HG03280 (cell line): ENCODE data around the gene LCN6.
A peak's percentile ranks its signal among the peaks of the same experiment; 100 is the strongest.

Experiments used
- ATAC-seq: cut with Tn5 transposase; IDR thresholded peaks from one replicate; pipeline ENCODE4 v1.9.1; 2021; ENCODE audit warnings: mild to moderate bottlenecking, moderate library complexity; ENCODE audit not compliant: unreplicated experiment

The LCN6 gene

DNA sequence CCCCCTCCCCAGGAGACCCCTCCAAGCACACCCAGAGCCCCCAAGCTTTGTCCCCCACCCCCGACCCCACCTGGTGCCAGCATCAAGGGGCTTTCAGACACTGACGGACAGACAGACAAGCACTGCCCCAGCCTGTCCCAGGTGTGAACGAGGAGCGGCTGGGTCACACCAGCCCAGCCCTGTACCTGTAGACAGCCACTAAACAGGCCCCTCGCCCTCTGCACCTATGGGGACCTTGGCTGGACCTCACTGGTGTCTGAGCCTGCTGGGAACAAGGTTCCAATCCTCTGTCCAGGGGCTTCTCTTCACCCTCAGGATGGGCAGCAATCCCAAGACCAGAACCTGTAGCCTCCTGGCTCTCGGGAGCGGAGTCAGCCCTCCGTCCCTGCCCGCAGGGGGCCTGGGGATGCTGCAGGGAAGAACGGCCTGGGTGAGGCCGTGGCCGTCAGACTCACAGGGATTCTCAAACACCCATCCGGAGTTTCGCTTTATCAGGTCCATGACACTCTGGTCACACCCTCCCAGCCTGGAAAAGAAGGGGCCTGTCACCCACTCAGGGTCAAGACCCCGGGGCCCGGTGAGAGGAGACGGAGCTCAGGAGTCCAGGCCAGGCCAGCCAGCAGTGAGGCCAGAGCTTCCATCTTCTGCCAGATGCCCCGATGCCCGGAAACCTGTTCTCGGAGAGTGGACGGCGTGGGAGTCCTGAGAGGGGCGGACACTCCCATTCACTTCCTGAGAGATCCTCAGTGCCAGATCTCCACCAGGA lies 2.8 kb downstream of the LCN6 start:
- ATAC-seq = no peak

DNA sequence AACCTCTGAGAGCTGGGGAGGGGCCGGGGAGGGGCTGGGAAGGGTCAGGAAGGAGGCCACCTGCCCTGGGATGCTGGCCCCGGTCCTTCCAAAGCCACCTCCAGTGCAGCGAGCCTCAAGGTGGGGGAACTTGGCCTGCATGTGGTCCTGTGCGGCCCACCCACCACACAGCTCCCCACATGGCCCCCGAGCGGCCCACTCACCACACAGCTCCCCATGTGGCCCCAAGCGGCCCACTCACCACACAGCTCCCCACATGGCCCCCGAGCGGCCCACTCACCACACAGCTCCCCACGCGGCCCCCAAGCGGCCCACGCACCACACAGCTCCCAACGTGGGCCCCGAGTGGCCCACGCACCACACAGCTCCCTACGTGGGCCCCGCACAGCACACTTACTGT lies 3.6 kb downstream of the LCN6 start:
- no peak for ATAC-seq

DNA sequence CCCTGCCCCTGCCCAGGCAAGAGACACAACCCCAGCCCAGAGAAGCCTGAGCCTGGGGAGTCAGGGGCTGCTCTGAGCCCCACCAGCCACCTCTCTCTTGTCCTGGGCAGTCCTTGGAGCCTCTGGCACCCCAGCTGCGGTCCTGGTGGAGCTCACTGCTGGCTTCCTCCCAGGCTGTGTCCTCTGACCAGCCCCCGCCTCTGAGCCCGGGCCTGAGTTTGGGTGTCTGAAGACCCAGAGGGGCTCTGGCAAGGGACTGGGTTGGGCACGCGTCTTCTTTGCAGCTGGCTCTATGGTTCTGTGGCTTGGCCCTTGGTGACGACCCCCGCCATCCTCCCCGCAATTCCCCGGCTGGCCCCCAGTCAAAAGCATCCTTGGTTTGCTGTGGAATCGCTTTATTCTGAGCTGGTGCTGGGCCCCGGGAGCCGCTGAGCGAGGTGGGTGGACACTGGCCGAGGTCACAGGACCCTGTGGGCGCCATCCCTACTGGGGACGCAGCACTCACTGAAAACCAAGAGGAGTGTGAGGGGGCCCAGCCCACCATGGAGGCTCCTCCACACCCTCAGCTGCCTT lies 4.6 kb downstream of the LCN6 start:
- ATAC-seq = no peak

DNA sequence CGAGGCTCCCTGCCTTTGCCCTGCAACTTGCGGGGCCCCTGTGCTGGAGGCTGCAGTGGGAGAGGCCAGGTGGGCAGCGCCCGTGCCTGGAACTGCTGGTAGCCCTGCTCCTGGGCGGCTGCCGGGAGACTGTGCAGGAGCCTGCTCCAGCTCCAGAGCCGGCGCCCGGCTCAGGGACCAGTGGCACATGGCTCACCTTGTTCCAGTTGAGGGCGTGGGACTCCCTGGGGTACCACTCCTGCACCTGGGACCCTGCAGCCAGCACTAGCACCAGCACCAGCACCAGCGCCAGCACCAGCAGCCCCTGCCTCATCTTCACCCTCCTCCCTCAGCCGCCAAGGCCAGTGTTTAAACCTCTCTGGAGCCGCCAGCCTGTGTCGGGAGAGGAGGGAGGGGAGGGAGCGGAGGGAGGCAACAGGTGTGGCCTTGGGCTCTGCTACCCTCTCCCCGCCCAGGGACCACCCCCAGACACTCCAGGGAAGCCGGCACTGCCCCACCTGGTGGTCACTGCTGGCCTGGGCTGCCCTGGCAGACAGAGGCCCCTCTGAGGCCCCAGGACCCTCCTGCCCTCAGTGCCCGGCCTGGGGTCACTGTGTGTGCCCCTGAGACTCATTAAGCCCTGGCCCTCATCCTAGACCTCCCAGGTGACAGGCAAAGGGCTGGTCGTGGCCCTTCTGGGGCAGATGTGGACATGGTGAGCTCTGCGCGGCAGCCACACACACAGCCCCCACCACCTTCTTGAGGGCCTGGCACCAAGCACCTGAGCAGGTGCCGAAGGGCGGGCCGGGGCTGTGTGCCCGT lies 5.5 kb downstream of the LCN6 start, which contains the start of gene LCN10:
Gene LCN10 (minus strand): TSS at position 350 of the 801 bp plus-strand sequence. CDS start 37 bp downstream, at position 313.
- ATAC-seq = no peak

DNA sequence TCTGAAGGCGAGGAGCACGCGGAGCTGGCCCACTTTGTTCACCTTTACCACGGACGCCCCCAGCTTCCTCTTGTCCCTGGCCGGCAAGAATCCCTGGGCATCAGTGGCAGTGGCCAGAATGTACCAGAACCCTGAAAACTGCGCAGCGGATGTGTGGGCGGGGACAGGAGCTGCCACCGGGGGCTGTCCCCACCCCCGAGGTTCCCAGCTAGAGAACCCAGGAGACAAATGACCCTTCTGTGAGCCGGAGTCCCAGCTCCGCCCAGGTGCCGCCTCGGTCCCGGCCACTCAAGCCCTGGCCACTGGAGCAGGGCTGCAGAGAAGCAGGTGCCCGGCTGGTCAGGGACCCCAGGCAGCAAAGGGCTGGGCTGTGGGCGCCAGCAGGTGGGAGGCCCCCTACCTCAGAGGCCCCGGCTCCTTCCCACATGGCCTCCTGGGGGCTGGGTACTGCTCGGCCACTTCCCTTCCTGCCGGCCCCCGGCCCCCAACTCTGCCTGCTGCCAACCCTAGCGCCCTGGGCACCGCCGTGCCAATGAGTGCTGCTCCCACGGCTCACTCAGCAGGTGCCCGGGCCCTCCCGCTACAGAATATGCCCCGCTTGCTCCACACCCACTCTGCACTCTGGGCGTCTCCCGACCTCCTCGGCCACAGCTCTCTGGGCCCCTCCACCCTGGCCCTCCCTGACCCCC lies 6.3 kb downstream of the LCN6 start:
- no peak for ATAC-seq

DNA sequence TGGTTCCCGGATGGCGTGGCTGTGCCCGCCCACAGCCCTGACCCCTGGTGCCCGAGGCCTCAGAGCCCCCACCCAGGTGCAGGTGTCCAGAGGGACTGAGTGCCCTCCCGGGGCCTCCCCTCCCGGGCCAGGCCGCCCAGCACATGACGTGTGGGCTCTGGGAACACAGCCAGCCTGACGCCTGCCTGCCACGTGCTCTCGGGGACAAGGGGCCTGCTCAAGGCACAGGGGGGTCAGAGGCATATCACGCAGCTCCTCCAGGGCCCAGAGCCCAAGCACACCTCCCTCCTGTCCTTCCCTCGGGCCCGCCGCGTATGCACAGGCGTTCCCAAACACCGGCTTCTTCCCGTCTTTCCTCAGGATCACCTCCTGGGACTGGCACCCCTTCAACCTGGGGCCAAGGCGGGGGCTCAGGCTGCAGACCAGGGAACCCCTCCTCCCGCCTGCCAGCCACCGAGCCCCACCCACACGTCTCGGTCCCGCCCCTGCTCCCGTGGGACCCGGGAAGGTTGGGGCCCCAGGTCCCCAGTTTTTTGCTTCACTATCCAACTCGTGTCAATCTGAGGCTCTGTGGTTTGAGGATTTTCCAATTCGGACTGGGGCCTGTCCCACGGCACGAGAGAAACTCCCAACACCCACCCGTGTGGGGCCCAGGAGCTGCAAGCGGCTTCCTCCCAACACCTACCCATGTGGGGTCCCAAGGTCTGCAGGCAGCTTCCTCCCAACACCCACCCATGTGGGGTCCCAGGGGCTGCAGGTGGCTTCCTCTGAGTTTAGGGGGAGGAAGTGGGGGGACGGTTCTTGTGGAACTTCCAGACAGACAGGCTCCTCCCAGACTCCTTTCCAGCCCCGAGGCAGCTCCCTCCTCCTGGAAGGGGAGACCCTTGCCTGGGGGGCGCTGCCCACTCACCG lies 7.1 kb downstream of the LCN6 start:
- ATAC-seq = no peak

DNA sequence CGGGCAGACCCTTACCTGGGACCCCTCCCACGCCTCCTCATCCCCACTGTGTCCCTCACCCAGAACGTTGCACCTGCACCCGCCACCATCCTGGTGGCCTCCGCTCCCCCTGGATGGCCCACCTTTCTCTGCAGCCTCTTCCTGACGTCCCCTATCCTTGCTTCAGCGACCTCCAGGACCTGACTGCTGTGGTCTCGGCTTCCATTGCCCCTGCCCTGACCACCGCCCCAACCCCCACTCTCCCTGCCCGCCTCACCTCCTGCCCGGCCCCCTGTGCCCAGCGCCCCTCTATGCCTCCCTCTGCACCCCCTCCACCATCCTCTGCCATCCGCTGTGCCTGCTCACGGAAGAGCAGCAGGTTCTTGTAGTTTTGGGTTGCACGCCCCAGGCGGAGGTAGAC lies 7.8 kb downstream of the LCN6 start:
- ATAC-seq = no peak

DNA sequence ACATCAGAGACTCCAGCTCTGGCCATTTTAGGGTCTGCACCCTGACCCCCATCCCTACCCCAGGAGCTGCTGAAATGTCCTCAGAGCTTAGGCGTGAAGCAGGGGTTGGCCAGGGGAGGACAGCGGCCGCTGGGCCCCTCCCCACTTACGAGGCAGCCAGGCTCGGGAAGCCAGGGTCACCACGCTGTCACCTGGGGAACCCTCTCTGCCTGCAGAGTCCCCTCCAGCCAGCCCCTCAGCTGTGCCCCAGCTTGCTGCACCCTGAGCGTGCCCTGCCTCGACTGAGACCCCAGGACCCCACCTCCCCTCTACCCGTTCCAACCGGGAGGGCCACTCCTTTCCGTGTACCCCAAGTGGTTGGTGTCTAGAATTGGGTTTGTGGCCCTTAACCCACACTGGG lies 8.3 kb downstream of the LCN6 start:
- no peak for ATAC-seq

DNA sequence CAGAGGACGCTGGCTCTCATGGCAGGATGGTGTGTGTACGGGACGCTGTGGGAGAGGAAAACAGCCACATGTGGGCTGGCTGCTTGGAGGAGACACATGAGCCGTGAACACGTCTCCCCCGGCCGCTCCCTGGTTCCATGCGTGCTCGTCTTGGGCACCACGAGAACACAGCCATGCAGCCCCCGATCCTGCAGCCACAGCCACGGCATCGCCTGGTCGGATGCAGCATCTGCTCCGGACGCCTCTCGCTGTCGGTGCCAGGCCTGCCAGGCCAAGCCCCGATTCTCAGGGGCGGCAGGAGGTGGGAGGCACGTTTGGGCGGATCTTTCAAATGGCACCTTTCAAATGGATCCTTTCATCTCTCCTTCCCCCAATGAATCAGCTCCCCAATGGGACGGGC lies 8.8 kb downstream of the LCN6 start:
- ATAC-seq = no peak

DNA sequence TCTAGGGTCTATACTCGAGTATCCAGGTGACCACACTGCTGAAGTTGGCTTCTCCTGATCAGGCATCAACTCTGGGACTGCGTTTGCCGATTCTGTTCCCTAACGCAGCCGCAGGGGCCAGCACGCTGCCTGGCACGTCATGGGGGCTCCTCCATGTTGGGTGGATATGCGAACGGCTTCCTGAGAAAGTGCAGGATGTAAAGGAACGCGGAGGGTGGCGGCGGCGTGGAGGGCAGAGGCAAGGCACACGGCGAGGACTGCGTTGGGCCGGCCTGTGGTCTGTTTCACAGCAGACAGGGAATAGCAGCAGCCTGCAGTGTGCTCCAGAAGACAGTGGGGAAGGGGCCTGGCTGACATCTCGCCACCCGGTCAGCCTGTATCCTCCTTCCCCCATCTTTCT lies 9.4 kb downstream of the LCN6 start:
- no peak for ATAC-seq

DNA sequence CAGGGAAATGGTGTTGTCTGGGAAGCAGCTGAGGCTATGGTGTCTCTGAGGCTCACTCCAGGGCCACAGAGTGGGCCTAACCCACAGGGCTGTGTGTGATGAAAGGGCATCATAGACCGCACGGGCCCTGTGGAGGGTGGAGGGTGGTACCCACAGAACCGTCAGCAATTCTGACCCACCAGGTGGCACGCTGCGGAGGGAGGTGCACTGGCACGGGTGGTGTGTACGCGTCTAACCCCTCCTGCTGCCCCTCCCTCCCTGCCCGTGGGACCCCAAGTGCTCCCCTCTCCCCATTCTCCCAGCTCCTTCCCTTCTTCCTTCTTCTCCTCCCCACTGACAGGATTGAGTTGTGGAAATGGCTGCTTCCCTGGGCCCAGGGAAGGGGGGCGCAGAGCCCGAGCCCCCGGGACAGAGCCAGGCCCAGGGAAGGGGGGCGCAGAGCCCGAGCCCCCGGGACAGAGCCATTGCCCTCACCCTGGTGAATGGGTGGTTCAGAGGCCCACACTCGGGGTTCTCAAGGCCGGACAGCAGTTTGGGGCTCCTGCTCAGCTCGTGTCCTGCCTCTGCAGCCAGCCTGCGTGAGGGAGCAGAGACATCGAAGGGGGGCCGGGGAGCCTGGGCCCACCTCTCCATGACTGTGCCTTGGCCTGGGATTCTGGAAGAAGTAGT lies 12.4 kb downstream of the LCN6 start:
- no peak for ATAC-seq

DNA sequence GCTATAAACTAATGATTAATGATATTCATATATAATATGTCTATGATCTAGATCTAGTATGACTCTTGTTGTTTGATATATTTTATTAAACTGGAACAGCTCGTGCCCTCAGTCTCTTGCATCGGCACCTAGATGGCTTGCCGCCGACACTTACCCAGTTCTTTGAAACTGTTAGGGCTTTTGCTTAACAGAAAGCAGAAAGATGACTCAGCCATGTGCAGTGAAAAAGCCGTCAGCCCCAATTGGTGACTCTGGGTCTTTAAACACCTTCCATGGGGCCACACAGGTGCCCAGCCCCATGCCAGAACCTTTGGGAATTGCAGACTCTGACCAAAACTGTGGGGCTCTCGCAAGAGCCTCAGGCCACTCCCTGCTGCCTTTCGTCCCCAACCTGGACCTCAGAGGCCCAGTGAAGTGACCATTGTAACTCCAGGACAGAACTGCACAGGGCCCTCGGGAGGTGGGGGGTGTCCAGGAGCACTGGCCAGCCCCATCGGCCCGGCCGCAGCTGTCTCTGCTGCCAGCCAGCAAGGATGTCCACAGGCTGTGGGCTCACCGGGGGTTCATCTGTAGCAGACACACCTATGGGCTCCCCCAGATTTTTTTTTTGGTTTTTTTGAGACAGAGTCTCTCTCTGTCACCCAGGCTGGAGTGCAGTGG lies 13.4 kb downstream of the LCN6 start:
- no peak for ATAC-seq

DNA sequence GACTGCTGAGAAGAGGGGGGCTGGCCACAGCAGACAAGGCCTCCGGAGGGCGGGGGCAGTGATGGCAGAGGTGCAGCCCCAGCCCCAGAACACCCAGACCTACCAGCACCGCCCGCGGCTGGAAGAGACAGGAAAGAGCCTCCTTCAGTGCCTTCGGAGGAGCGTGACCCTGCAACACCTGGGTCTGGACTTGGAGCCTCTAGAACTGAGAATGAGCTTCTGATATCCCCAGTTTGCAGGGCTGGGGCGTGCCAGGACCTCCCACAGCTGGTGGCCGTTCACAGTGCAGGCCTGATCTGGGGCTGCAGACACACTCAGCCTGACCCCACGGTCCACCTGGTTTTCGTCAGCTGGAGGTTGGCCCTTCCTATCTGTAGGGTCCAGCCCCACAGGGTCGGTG lies 14.7 kb downstream of the LCN6 start:
- no peak for ATAC-seq

DNA sequence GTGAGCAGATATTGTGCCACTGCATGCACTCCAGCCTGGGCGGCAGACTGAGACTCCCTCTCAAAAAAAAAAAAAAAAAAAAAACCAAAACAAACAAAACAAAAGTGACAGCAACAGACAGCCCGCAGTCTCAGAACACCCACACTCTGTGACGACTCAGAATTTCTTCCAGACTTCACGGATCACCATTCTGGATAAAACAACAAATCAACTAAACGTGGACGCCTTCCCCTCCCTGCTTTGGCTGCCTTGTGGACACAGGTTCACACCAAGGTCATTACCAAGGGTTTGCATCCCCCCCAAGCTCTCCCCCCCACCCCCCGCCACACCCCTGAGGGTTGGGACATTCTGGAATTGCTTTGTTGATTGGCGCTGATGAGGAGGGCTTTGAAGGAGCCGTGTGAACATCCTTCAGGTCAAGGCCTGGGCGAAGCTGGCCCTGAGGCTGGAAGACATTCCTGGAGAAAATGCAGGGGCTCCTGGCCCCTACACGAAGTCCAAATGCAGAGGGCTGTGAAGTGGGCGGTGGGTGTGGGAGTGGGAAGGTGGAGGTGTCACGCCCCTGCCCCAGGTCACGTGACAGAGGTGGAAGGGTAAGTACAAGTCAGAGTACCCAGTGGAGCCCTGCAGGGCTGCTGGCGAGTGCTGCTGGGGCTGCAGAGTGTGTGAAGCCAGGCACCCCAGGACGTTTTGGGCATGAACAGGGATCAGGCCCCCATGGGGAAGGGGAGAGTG lies 15.7 kb downstream of the LCN6 start:
- no peak for ATAC-seq

DNA sequence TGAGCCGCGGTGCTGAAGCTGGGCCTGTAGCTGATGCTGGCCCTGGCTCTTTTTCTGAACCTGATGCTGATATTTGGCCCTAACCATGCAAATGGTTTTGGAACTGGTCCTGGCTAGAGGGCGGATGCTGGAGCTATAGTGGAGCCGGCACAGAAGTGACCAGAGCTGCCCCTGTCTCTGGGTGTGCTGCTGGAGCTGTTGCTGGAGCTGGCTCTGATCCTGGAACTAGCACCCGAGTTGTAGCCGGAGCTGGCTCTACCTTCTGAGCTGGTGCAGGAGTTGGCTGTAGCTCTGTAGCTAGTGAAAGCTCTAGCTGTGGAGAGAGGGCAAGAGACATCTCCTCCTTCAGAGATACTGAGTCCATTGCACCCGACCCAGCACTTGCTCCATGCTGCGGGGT lies 18.4 kb downstream of the LCN6 start:
- no peak for ATAC-seq

DNA sequence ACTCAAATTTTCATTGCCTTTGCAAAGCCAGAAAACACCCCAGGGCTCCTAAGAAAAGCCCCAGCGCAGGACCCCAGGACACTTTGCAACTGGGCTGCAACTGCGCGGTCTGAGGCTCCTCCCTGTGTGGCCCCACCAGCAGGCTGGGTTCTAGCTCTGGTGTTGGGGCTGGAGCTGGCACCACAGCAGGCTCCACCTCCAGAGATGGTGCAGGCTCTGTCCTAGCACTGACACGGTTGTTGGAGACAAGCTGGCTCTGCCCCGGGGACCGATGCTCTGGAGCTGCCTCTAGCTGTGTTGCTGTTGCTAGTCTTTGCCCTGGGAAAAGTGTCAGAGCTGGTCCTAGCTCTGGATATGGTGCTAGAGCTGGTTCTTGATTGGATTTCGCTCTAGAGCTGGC lies 19.2 kb downstream of the LCN6 start:
- no peak for ATAC-seq

DNA sequence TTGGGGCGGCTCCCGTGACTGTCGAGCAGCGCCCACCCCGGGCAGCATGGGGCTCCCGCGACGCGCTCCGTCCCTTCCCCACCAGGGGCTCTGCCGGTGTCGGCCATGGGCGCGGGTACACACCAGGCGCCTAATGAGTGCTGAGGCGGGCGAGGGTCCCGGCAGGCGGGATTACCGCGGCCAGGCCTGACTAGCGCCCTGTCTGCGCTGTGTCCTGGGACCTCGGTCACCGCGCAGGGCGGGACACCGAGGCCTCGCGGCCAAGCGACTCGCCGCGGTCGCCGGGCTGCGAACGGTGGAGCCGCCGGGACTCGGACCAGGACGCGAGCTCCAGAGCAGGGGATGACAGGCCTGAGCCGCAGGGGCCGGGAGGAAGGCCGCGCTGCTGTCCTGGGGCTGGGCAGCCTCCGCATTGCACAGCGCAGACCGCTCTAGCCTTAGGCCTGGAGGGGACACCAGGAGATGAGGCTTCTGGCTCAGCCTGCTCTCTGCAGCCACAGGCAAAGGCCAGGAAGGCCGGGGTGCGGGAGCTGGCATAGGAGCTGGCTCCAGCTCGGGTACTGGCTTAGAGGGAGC lies 19.7 kb downstream of the LCN6 start:
- ATAC-seq = peak; percentile 12

DNA sequence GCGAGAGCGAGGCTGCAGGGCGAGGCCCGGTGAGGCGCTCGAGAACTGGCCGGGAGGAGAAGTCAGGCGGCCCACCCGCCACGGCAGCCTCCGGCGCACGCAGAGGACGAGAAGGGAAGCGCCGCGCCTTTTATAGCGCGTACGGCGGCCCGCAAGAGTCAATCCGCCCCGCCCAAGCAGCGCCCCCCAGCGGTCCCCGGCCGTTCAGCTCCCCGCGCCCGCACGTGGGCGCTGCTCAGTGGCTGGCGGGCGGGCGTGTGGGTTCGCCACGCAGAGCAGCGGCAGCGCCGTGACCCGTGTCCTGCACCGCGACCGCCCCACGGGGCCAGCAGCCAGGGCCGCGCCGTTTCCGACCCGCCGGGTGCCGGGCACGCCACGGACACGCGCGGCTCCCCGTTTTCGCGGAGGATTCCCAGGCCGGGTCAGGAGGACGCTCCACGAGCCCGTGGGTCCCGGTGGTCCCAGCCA lies 20.2 kb downstream of the LCN6 start:
- ATAC-seq = peak; percentile 69
